Dedifferentiated amniotic fluid mesenchymal stem cell (primary cell): ENCODE data around the gene ZNF302.
"Not testable (repeated sequence)": the region's sequence is repeated elsewhere in the genome, so short reads cannot be mapped to it uniquely, and the experiment has no call there.

Experiments
- DNase-seq: peaks from one replicate; pipeline ENCODE4 v3.0.0-alpha.2; 2016; ENCODE audit errors: extremely low spot score

ZNF302 gene

GRCh38 chr19:34673590-34673989 lies 3.9 kb upstream of the ZNF302 start:
- DNase-seq = no peak

- DNase-seq = no peak
Observed at GRCh38 chr19:34675250-34675649, 2.2 kb upstream of the ZNF302 start.

- no peak for DNase-seq
Observed at GRCh38 chr19:34675919-34676318, 1.6 kb upstream of the ZNF302 start.

- DNase-seq = peak; percentile 15
Observed at GRCh38 chr19:34676697-34677385, 637 bp upstream of the ZNF302 start, which contains the start of gene SCGB2B2. Gene SCGB2B2, minus strand, starts transcription at chr19:34677159. Its CDS starts 82,596 bp downstream, at chr19:34594563.

- DNase-seq = no peak
Observed at GRCh38 chr19:34678085-34678412, 571 bp downstream of the ZNF302 start.

- no peak for DNase-seq
Observed at GRCh38 chr19:34678421-34678820, 943 bp downstream of the ZNF302 start.

- no peak for DNase-seq
Observed at GRCh38 chr19:34681478-34681877, 4.0 kb downstream of the ZNF302 start.

- DNase-seq = not testable (repeated sequence)
Observed at GRCh38 chr19:34685266-34685665, 7.8 kb downstream of the ZNF302 start.

- DNase-seq = no peak
Observed at GRCh38 chr19:34686455-34686854, 9.0 kb downstream of the ZNF302 start.

GRCh38 chr19:34687348-34687747 lies 9.9 kb downstream of the ZNF302 start:
- DNase-seq = no peak

- DNase-seq = no peak
Observed at GRCh38 chr19:34688592-34688991, 11.1 kb downstream of the ZNF302 start.

GRCh38 chr19:34690372-34690771 lies 12.9 kb downstream of the ZNF302 start:
- no peak for DNase-seq

- DNase-seq = no peak
Observed at GRCh38 chr19:34692549-34692948, 15.1 kb downstream of the ZNF302 start.

GRCh38 chr19:34707661-34708060 lies 30.2 kb downstream of the ZNF302 start:
- DNase-seq = no peak

GRCh38 chr19:34711890-34712289 lies 34.4 kb downstream of the ZNF302 start:
- no peak for DNase-seq

GRCh38 chr19:34712395-34713261 lies 35.1 kb downstream of the ZNF302 start:
- DNase-seq = peak; percentile 77

- no peak for DNase-seq
Observed at GRCh38 chr19:34713262-34713637, 35.8 kb downstream of the ZNF302 start.

- DNase-seq = no peak
Observed at GRCh38 chr19:34715357-34715756, 37.9 kb downstream of the ZNF302 start.

- DNase-seq = no peak
Observed at GRCh38 chr19:34722353-34722752, 44.9 kb downstream of the ZNF302 start.

GRCh38 chr19:34725400-34725799 lies 47.9 kb downstream of the ZNF302 start:
- DNase-seq = no peak

GRCh38 chr19:34731019-34731829 lies 53.7 kb downstream of the ZNF302 start:
- DNase-seq = no peak

GRCh38 chr19:34731964-34732363 lies 54.5 kb downstream of the ZNF302 start:
- no peak for DNase-seq
